HUDEP-2 (cell line): ENCODE data around the gene FRMD1.
"Not testable (repeated sequence)": the region's sequence is repeated elsewhere in the genome, so short reads cannot be mapped to it uniquely, and the experiment has no call there.

ENCODE experiments used
- DNase-seq, 76 experiments: peaks; one replicate each; lab custom pipeline; 2025; ENCODE audit not compliant: unreplicated experiment in 76 of 76; lab: John Stamatoyannopoulos, UW

Gene FRMD1

DNA sequence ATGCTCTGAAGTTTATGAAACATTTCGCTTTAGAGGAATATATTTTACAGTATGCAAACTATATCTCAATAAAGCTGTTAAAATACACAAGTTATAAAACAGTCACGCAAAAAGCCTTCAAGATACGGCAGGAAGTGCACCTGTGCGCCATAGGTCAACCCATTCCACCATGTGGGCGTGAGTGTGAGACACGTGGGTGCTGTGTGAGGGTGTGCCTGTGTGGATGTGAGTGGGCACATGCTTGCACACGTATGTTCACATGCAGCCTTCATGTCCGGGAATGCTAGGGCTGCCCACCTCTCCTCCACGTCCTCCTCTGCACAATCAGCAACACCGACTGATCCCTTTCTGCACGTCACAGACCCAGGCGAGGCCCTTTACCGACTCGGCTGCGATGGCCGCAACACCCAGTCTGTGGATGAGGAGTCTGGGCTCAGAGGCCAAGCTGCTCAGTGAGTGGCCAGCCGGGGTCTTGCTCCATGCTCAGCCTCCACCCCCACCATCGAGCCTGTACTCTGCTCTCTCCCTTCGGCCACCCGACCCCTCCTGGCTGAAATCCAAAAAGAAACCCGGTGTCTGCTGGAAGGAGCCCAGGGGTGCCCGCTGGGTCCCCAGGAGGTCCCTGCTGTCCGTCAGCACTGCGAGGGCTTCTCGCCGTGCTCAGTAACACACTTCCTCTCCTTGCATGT, 3.0 kb upstream of the FRMD1 start:
- no peak for DNase-seq

DNA sequence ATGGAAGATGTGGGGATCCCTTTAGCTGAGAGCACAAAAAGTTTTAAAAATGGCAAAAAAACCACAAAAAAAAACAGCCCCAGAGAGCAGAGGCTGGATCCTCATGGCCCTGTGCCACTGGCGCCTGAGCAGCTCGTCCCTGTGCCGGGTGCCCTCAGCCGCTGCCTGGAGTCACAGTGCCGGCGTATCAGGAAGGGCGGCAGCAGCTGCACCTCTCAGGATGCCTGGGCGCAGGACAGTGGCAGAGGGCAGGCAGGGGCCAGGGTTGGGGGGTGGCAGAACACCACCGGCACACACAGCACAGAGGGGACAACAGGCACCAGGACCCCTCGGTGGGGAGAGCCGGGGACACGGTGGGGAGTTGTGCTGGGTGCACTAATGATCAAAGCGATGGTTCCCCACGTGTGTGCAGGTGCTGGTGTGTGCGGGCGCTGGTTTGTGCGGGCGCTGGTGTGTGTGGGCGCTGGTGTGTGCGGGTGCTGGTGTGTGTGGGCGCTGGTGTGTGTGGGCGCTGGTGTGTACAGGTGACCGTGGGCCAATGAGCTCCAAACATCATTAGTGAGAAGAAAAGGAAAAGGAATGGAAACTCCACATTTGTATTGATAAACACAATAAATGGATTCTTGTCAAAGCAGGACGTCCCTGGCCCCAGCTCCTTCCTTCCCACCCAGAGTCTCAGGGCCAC, 1.5 kb upstream of the FRMD1 start:
- DNase-seq: no peak

DNA sequence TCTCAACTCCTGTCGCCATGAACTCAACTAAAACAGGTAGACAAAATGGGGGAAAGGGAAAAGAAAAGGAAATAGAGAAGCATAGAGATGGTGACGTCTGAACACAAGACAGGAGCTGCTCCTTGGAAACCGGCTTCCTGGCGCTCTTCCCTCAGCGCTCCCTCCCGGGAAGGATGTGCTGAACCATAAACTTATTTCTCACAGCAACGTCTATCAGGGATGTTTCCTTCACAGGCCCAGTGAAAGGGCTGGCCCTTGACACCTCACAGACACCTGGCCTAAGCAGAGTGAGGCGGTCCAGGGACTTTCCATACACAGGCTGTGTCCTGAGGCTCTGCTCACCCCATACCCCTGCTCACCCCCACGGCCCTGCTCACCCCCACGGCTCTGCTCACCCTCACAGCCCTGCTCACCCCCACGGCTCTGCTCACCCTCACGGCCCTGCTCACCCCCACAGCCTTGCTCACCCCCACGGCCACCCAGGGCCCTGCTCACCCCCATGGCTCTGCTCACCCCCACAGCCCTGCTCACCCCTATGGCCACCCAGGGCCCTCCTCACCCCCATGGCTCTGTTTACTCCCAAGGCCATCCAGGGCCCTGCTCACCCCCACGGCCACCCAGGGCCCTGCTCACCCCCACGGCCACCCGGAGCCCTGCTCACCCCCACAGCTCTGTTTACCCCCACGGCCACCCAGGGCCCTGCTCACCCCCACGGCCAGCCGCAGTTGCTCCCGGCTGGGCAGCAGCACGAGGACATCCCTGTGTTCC, 653 bp downstream of the FRMD1 start:
- DNase-seq: no peak

- DNase-seq: not testable (repeated sequence)
Observed at GRCh38 chr6:168077401-168077800, 1.6 kb downstream of the FRMD1 start.

DNA sequence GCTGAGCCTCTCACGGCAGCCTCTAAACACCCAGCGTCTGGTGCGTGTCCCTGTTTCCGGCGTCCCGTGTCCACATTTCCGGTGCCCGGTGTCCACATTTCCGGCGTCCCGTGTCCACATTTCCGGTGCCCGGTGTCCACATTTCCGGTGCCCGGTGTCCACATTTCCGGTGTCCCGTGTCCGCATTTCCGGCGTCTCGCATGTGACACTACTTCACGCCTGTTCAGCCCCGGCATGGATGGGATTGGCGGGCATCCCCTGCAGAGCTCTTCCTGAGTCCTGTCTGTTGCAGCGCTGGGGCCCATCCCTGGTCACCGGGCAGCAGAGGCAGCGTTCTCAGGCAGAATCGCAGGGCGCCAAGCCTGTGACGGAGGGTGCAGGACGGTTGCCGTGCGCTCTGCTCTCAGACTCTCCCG, 3.2 kb downstream of the FRMD1 start:
- DNase-seq: no peak

DNA sequence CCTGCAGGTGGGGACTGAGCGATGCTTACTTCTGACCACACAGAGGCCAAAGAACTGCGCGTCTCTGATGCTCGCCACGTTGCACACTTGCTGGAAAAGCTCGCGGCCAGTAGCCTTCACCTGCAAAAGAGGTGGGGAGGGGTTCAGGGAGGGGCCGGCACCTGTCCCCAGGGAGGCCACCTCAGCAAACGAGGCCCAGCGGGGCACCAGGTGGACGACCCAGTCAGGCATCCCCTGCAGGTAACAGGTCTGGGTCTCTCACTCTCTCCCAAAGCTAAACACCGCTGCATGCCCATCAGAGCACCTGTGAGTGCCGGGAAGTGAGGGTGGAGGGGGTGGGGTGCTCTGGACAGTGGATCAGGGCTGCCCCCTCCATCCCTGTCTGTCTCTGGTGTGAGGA, 3.8 kb downstream of the FRMD1 start:
- DNase-seq: no peak

DNA sequence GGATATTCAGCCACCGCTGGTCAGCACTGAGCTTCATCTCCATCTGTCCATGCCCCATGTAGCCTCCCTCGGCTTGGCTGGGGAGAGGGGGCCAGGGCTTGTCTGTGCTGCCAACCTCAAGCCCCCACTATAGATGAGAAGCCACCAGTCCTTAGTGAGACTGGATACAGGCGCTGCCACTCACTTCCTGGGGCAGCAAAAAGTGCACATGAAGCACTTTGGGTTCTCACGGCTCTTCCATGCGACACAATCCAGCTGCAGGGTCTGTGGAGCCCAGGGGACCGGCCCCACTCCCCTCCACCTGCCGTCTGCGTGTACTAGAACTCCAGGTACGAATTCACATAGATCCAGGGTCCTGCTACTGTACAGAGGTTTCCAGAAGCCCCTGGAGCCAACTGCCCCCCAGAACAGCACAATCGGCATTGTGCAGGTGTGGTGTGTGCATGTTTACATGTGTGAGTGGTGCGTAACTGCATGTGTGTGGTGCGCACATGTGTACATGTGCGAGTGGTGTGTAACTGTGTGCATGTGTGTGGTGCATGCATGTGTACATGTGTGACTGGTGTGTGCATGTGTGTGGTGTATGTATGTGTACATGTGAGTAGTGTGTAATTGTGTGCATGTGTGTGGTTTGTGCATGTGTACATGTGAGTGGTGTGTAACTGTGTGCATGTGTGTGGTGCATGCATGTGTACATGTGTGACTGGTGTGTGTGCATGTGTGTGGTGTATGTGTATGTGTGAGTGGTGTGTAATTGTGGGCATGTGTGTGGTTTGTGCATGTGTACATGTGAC, 4.9 kb downstream of the FRMD1 start:
- no peak for DNase-seq

DNA sequence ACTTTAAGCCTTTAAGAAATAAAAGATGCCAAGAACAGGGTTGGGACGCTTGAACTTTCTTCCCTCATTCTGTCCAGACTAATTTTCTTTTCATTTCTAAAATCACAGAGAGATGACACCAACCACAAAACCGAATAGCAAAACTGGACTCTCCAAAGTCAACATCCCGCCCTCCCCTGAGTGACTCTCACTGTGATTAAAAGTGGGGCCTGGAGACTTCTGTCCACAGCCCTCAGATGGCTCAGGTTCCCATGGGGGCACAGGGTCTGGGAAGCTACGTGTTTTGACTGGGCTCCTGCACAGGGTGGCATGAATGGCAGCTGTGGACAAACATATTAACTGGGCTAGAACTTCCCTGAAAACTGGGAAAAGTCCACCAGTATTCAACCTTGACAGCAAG, 6.3 kb downstream of the FRMD1 start:
- no peak for DNase-seq

DNA sequence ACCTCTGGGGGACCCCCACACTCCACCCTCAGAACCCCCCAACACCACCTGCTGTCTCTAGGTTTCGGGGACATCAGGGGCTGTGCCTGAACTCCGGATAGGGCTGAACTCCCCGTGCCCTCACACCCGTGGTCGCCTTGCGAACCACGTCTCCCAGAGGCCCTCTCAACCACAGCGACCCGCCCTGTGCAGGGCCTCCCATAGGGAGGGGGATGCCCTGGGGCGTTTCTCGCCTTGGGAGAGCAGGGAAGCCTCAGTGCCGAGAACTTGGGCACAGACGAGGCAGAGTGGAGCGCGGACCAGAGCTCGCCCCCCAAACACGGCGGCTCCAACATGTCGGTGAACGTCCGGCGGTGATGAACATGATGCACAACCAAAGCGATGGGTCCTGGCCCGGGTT, 6.8 kb downstream of the FRMD1 start:
- no peak for DNase-seq

- peak in 15 of 76 experiments; percentile 7 to 50 (median 20) for DNase-seq
Observed at GRCh38 chr6:168071620-168072019, 7.4 kb downstream of the FRMD1 start.

- no peak for DNase-seq
Observed at GRCh38 chr6:168070804-168071203, 8.2 kb downstream of the FRMD1 start.

GRCh38 chr6:168067081-168067759, 11.8 kb downstream of the FRMD1 start:
- DNase-seq: no peak

DNA sequence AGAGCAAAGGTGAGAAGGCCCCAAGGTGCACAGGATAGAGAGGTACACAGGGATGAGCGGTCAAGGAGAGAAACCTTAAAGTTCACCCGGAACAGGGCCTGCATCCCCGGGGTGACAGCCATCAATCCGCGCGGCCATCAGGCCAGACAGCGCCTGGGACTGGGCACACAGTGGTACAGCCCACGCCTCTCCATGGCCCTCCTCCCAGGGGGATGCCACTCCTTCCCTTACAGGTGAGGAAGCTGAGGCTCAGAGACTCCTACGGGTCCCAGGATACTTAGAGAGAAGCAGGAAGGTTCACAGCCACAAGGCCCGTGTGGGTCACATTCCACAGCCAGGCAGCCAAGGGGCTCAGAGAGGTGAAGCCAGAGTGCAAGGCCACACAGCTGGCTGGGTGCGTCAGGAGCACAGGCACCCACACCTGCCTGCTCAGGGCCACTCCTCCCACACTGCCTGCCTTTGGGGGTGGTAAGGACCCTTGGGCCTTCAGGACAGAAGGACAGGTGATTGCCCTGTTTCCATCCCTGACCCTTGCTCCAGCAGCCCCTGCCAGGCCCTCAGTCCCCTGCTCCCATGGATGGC, 14.7 kb downstream of the FRMD1 start:
- DNase-seq: no peak

GRCh38 chr6:168063431-168063830, 15.6 kb downstream of the FRMD1 start:
- no peak for DNase-seq

DNA sequence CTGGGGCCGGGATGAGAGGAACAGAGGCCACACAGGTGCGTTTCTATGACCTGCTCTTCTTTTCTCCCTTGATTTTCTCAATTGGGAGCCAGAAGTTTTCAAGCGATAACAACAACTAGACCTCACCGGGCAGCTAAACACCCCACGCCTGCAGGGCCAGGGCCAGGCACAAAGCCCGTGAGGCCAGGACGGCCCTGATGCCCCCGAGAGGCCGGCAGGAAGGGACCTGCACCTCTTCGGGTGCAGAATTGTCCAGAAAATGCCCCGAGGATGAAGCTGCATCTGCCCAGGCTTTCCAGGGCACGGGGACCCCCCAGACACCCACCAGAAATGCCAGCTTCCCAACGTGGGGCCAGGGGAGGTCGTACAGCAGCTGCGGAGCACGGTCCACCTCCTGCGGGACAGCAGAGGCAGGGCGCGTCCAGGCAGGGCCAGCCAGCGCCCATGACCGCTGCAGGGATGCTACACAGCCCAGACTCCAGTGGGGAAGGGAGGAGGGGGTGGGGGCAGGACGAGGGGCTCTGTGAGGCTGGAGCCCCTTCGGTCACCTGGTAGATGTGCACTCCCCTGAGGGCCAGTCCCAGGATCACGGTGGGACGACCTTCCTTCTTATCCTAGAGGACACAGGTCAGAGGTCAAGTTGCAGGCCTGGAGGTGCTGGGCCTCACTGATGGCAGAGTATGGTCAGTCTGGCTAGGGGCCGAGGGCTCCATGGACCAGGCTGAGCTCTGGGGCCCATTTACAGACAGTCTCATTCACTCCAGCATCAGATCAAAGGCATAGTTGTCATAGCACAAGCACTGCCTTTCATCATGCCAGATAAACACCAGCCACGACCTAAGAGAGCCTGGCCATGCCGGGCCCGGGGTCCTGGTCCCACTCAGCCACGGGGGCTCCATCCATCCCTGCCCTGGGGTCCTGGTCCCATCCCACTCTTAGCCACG, 16.4 kb downstream of the FRMD1 start:
- DNase-seq: no peak

GRCh38 chr6:168061269-168062210, 17.5 kb downstream of the FRMD1 start:
- DNase-seq: no peak

DNA sequence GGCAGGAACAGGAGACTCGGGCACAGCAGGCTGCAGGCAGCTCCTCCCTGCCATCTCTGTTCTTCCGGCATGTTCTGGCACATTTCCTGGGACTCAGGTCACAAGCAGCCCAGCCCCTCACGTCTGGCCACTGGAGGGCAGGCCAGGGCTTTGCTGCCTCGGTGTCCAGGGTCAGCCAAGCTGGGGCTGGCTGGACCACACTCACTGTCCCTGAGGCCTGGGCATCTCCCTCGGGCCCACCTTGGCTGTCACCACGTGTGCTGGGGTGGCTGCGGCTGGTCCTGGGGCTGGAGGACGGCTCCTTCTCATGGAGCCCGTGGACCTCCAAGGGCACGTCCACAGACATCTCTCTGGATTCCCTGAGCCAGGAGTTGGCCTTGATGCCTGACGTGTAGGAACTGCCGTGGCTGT, 18.5 kb downstream of the FRMD1 start:
- DNase-seq: peak in 23 of 76 experiments; percentile 5 to 63 (median 30)
